ENCODE measurements around the gene GRIK1.

GRCh38 chr21:29797155-29797554 is 142.6 kb downstream of the GRIK1 start:
- TF ChIP-seq CTCF (conservative IDR thresholded peaks at IDR 0.05), result no peak
- TF ChIP-seq ZFX (IDR thresholded peaks at IDR 0.05), result no peak

All from C4-2B (cell line).